ENCODE results near the gene POU6F2. TPM values are rescaled to one million over a fixed set of nuclear protein-coding genes. Genes with fewer than 3 reads are reported as not detected.
"Not testable (repeated sequence)": the region's sequence is repeated elsewhere in the genome, so short reads cannot be mapped to it uniquely, and the experiment has no call there.

POU6F2 gene
- total RNA-seq, 1 experiment from 2014 or later, result 0.90 TPM

DNA sequence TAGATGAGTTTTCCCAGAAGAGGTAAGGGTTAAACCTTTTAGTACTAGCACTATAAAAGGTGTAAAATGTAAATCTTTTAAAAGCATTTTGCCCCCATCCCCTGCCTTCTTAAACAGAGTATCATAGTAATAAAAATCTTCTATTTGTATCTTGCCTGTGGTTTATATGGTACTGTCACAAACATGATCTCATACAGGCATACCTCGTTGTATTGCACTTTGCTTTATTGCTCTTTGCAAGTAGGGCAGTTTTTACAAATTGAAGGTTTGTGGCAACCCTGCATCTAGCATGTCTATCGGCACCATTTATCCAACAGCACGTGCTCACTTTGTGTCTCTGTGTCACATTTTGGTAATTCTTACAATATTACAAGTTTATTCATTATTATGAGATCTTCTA is 389.7 kb downstream of the POU6F2 start:
- Histone ChIP-seq H3K4me3 (ENCODE audit: insufficient read depth, low read depth, low read length) (no peak overlapping the region), H3K36me3 (replicated peaks; ENCODE audit: control insufficient read depth, insufficient read depth, low read length) (no peaks in the 10 kb centered on the region), H3K27me3 (ENCODE audit: control insufficient read depth, insufficient read depth, low read length) (no peaks in the 10 kb centered on the region)
- no peak for DNase-seq

DNA sequence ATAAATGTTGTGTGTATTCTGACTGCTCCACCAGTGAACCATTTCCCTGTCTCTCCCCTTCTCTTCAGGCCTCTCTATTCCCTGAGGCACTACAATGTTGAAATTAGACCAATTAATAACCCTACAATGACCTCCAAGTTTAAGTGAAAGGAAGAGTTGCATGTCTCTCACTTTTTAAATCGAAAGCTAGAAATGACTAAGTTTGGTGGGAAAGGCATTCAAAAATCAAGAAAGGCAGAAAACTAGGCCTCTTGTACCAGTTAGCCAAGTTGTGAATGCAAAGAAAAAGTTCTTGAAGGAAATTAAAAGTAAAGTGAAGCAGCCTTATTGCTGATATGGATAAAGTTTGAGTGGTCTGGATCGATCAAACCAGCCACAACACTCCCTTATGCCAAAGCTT is 390.2 kb downstream of the POU6F2 start:
- no peak for DNase-seq
- Histone ChIP-seq H3K36me3 (replicated peaks; ENCODE audit: control insufficient read depth, insufficient read depth, low read length) (no peaks in the 10 kb centered on the region), H3K4me3 (ENCODE audit: insufficient read depth, low read depth, low read length) (no peak overlapping the region), H3K27me3 (ENCODE audit: control insufficient read depth, insufficient read depth, low read length) (no peaks in the 10 kb centered on the region)

DNA sequence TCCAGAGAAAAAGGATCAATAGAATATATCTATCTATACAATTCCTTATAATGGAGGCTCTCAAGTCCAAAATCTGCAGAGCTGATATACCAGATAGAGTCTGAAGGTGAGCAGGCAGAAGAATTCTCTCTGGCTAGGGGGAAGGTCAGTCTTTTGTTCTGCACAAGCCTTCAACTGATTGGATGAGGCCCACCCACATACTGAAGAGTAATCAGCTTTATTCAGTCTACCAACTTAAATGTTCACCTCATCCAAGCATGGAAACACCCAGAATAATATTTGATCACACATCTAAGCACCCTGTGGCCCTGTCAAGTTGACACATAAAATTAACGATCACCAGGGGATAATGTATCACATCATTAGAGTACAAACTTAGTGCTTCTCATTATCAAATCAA is 394.7 kb downstream of the POU6F2 start:
- no peak for DNase-seq
- no peaks in the 10 kb centered on the region for H3K36me3 ChIP-seq (replicated peaks; ENCODE audit: control insufficient read depth, insufficient read depth, low read length)

DNA sequence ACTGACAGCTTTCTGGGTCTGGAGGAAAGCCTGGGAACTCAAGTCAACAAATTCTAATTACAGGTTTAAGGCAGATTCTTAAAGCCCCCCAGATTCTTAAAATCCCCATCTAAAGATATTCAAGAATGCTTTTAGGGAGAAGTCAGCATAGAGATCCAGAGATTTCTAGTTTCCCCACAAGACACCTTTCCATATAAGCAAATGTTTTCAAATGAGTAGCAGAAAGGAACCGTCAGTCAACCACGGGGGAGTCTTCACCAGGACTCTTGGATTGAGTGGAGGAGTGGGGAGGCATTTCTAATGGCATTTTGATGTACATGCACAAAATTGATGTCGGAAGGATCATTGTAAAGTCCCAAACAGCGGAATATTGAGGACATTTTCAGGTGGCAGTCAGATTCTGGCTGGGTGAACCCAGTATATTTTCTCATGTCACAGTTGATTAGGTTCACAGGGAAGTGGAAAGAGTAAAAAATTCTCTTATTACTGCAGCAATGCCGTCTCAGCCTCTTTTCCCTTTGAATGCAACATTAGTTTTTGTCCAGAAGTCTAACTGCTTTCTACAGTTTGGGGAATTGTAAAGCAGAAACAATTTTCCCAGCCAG is 396.8 kb downstream of the POU6F2 start:
- no peaks in the 10 kb centered on the region for H3K27me3 ChIP-seq (ENCODE audit: control insufficient read depth, insufficient read depth, low read length)
- no peaks in the 10 kb centered on the region for H3K36me3 ChIP-seq (replicated peaks; ENCODE audit: control insufficient read depth, insufficient read depth, low read length)
- no peak overlapping the region for H3K4me3 ChIP-seq (ENCODE audit: insufficient read depth, low read depth, low read length)
- DNase-seq, result no peak

More for the DNA sequence above, 394.7 kb downstream of the POU6F2 start:
- no peak overlapping the region for H3K4me3 ChIP-seq (ENCODE audit: insufficient read depth, low read depth, low read length)
- no peaks in the 10 kb centered on the region for H3K27me3 ChIP-seq (ENCODE audit: control insufficient read depth, insufficient read depth, low read length)

DNA sequence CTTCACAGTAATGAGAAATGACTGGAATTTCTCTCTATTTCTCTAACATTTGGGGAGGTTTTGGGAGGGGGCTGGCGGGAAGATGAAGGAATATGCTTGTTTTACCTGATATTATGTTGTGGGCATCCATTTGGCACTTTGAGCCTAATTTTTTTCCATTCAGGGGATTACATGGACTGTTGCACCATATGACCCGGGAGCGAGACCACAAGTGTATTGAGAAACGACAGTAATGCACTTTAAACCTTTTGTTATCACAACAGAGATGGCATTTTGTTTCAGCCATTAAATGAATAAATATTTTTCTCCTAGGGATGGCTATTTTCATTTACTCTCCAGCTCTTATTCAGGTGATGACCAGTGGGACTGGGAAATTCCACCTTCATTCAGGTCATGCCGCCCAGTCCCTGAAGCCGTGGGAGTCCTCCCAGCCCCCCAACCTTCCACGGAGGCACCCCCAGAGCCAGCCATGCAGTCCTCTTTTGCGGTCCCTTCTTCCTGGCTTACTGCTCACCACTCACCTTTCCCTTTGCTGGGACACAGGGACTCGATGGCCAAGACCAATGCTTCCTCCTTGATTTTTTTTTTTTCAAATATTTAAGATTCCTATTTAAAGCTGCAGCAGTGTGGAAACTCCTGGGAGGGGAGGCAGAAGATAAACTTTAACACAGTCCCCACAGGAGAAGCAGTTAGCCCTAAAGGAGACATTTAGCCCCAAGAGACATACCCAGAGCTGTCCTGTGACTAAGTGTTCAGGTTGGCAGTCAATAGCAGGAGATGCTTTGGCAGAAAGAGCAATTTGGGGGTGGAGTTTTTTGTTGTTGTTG is 397.6 kb downstream of the POU6F2 start:
- no peak overlapping the region for H3K4me3 ChIP-seq (ENCODE audit: insufficient read depth, low read depth, low read length)
- no peaks in the 10 kb centered on the region for H3K36me3 ChIP-seq (replicated peaks; ENCODE audit: control insufficient read depth, insufficient read depth, low read length)
- no peak for DNase-seq
- H3K27me3 ChIP-seq (ENCODE audit: control insufficient read depth, insufficient read depth, low read length), result no peaks in the 10 kb centered on the region

DNA sequence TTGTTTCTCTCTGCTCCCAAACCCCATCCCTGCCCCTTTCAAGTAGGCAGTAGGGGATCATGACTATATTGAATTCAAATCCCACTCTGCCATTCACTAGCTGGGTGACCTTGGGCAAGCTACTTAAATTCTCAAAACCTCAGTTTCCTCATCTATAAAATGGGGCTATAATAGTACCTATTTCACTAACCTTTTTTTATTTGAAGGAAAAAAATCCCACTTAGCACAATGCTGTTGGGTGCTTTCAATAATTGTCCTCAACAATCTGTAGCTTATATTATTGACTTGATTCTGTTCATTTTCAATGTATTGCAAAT is 398.1 kb downstream of the POU6F2 start:
- Histone ChIP-seq H3K4me3 (ENCODE audit: insufficient read depth, low read depth, low read length) (no peak overlapping the region), H3K36me3 (replicated peaks; ENCODE audit: control insufficient read depth, insufficient read depth, low read length) (no peaks in the 10 kb centered on the region), H3K27me3 (ENCODE audit: control insufficient read depth, insufficient read depth, low read length) (no peaks in the 10 kb centered on the region)
- DNase-seq, result no peak

DNA sequence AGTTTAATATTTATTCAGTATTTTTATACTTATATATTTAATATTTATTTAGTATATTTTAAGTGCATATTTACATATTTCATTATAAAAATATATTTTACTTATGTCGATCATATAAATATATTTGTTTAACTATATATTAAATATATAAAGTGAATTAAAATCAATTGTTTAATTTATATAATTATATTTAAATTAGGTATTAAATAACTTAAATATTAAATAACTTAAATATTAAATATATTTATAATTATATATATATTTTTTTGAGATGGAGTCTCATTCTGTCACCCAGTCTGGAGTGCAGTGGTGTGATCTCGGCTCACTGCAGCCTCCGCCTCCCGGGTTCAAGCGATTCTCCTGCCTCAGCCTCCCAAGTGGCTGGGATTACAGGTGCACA is 399.2 kb downstream of the POU6F2 start:
- not testable (repeated sequence) for DNase-seq; H3K36me3 ChIP-seq (replicated peaks; ENCODE audit: control insufficient read depth, insufficient read depth, low read length); H3K4me3 ChIP-seq (ENCODE audit: insufficient read depth, low read depth, low read length); H3K27me3 ChIP-seq (ENCODE audit: control insufficient read depth, insufficient read depth, low read length)

DNA sequence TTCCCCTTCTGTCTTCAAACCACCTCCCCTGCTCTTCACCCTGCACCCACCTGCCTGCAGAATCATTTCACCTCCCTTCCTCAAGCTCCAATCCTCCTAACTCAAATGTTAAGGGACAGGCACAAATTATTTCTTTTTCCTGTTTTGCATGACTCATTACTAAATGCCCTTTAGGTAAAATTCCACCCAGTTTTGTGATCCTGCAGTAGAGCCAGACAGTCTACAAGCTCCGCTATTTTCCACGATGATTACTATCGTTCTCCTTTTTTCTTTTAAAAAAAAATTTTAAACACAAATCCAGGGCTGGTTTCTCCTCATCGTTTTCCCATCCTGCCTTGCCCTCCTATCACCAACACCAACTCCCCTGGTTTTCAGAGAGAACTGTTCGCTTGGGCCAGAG is 401.7 kb downstream of the POU6F2 start:
- no peak overlapping the region for H3K4me3 ChIP-seq (ENCODE audit: insufficient read depth, low read depth, low read length)
- no peaks in the 10 kb centered on the region for H3K27me3 ChIP-seq (ENCODE audit: control insufficient read depth, insufficient read depth, low read length)
- H3K36me3 ChIP-seq (replicated peaks; ENCODE audit: control insufficient read depth, insufficient read depth, low read length), result no peaks in the 10 kb centered on the region
- no peak for DNase-seq

DNA sequence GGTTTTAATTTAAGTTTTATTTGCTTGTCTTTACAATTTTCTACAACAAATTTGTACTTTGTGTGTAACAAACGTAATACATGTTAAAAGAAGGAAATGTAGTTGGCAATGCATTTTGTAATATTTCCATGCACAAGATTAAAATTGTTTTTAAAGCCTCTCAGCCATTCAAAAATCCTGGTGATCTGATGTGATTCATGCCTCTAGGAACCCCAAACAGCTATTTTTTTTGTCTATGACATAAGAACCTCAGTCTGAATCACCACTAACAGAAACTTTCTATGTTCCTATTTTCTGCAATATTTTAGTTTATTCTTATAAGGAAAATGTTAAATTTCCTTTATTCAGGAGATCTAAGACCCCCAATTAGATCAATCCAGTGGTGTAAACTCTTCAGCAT is 405.4 kb downstream of the POU6F2 start:
- DNase-seq, result no peak
- Histone ChIP-seq H3K36me3 (replicated peaks; ENCODE audit: control insufficient read depth, insufficient read depth, low read length) (no peaks in the 10 kb centered on the region), H3K27me3 (ENCODE audit: control insufficient read depth, insufficient read depth, low read length) (no peaks in the 10 kb centered on the region), H3K4me3 (ENCODE audit: insufficient read depth, low read depth, low read length) (no peak overlapping the region)

DNA sequence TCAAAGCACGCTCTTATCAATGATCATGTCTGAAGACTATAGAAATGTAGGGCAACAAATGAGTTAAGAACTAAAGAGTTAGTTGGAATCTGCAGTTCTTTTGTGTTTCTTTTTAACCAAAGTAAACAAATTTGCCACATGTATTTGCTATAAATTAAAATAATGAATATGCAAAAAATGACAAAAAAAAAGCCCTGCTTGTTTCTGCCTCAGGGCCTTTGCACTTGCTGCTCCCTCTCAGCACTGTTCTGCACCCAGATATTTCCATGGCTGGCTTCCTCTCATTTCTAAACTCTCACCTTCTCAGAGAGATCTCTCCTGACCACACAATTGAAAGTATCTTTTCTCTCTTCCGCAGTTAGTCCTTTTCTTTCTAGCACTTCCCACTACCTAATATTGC is 406.7 kb downstream of the POU6F2 start:
- DNase-seq, result no peak
- Histone ChIP-seq H3K36me3 (replicated peaks; ENCODE audit: control insufficient read depth, insufficient read depth, low read length) (no peaks in the 10 kb centered on the region), H3K4me3 (ENCODE audit: insufficient read depth, low read depth, low read length) (no peak overlapping the region), H3K27me3 (ENCODE audit: control insufficient read depth, insufficient read depth, low read length) (no peaks in the 10 kb centered on the region)

DNA sequence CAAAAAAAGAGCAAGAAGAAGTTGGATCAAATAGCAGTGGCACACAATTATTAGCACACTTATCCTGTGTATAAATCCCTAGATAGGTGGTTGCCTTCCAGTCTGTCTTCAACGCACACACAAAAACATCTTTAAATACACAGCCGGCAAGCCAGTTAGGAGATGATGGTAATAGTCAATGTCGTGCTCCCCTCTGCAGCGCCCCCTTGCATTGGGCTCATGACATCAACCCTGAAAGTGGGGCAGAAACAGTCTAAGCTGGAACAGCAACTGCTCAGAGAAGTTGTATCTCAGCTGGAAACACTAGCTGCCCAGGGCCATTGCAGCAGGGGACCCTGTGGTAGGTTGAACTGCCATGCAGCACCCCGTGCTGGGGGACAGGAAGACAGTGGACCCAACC is 409.0 kb downstream of the POU6F2 start:
- no peaks in the 10 kb centered on the region for H3K36me3 ChIP-seq (replicated peaks; ENCODE audit: control insufficient read depth, insufficient read depth, low read length)
- H3K4me3 ChIP-seq (ENCODE audit: insufficient read depth, low read depth, low read length), result no peak overlapping the region
- no peak for DNase-seq
- H3K27me3 ChIP-seq (ENCODE audit: control insufficient read depth, insufficient read depth, low read length), result no peaks in the 10 kb centered on the region

DNA sequence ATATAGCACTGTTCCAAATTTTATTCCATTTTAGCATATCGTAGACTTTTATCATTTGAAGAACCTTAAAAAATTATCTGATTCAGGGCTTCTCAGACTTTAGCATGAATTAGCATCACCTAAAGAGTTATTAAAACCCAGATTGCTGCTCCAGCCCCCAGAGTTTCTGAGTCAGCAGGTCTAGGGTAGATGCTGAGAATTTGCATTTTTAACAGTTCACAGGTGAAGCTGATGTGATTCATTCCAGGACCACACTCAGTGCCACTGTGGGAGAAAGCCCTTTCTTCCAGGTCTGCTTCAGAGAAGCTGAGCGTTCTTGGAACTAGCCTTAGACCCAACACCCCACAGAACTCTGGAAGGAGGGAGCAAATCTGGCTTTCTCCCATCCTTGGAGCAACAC is 414.4 kb downstream of the POU6F2 start:
- Histone ChIP-seq H3K36me3 (replicated peaks; ENCODE audit: control insufficient read depth, insufficient read depth, low read length) (no peaks in the 10 kb centered on the region), H3K27me3 (ENCODE audit: control insufficient read depth, insufficient read depth, low read length) (no peaks in the 10 kb centered on the region), H3K4me3 (ENCODE audit: insufficient read depth, low read depth, low read length) (no peak overlapping the region)
- DNase-seq, result no peak

DNA sequence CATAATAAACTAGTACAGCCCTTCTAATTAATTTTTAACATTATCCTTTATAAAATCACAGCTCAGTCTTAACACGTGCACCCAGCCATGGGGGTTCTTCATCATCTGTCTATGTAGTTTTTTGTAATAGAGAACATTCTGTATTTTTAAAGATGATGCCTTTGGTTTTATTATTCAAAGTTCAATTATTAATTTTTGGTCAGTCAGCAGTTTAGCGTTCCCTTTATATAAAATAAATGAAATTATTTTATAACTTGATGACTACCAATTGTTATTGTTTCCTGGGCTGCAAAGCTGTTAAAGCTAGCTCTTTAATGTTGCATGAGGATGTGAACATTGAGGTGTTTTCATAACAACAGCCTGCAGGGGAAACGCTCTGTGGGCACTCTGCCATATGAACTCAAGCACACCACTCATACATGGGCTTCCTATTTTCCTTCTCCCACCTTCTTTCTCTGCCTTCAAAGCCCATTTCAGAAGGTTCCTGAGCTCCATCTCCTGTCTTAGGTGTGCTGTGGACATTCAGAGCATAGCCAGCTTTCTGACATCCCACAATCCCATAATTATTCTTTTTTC is 416.5 kb downstream of the POU6F2 start:
- H3K27me3 ChIP-seq (ENCODE audit: control insufficient read depth, insufficient read depth, low read length), result no peaks in the 10 kb centered on the region
- H3K4me3 ChIP-seq (ENCODE audit: insufficient read depth, low read depth, low read length), result no peak overlapping the region
- no peak for DNase-seq
- H3K36me3 ChIP-seq (replicated peaks; ENCODE audit: control insufficient read depth, insufficient read depth, low read length), result no peaks in the 10 kb centered on the region

DNA sequence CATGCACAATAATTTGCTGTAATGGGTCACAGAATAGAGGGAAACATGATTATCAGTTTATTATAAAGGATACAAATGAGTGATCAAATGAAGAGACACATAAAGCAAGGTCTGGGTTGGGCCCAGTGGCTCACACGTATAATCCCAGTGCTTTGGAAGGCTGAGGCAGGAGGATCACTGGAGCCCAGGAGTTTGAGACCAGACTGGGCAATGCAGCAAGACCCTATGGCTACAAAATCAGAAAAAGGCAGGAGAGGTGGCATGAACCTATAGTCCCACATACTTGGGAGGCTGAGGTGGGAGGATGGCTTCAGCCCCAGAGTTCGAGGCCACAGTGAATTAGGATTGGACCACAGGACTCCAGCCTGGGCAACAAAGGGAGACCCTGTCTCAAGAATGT is 421.7 kb downstream of the POU6F2 start:
- DNase-seq, result no peak
- Histone ChIP-seq H3K4me3 (ENCODE audit: insufficient read depth, low read depth, low read length) (no peak overlapping the region), H3K27me3 (ENCODE audit: control insufficient read depth, insufficient read depth, low read length) (no peaks in the 10 kb centered on the region), H3K36me3 (replicated peaks; ENCODE audit: control insufficient read depth, insufficient read depth, low read length) (no peaks in the 10 kb centered on the region)

DNA sequence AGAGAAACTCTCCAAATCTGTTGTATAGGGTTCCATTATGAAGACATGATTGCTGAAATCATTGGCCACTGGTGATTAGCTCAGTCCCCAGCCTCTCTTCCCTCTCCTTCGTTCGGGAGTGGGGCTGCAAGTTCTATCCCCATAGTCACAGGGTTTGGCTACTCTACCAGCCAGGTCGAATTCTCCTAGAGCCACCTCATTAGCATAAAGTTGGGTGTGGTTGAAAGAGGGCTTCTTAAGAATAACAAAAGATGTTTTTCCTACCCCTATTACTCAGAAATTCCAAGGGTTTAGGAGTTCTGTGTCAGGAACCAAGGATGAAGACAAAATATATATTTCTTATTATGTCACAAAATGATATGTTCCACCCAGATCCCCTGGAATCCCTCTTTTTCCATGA is 422.3 kb downstream of the POU6F2 start:
- Histone ChIP-seq H3K27me3 (ENCODE audit: control insufficient read depth, insufficient read depth, low read length) (no peaks in the 10 kb centered on the region), H3K4me3 (ENCODE audit: insufficient read depth, low read depth, low read length) (no peak overlapping the region), H3K36me3 (replicated peaks; ENCODE audit: control insufficient read depth, insufficient read depth, low read length) (no peaks in the 10 kb centered on the region)
- no peak for DNase-seq

Measured in H7 (cell line).